NCI-H2171 (cell line): ENCODE data around the gene ANXA3.

ENCODE experiments used
- DNase-seq: peaks from one replicate; lab custom pipeline; 2025; lab: John Stamatoyannopoulos, UW

Gene ANXA3

GRCh38 chr4:78644744-78645330, 93.3 kb downstream of the ANXA3 start:
- no peak for DNase-seq

- no peak for DNase-seq
These were observed 94.5 kb downstream of the ANXA3 start for GRCh38 chr4:78645853-78646757.

DNA sequence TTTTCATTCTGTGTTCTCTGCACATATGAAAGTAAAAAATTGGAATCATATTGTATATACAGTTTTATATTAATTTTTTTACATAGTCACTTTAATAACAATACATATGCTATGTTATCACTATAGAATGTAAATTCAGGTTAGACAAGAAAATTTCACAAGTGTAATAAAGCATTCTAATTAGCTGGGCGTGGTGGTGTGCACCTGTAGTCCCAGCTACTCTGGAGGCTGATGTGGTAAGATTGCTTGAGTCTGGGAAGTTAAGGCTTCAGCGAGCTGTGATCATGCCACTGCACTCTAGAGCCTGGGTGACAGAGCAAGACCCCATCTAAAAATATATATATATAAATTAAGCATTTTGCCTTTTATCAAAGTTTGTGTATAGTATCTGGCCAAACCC, 95.7 kb downstream of the ANXA3 start:
- no peak for DNase-seq

DNA sequence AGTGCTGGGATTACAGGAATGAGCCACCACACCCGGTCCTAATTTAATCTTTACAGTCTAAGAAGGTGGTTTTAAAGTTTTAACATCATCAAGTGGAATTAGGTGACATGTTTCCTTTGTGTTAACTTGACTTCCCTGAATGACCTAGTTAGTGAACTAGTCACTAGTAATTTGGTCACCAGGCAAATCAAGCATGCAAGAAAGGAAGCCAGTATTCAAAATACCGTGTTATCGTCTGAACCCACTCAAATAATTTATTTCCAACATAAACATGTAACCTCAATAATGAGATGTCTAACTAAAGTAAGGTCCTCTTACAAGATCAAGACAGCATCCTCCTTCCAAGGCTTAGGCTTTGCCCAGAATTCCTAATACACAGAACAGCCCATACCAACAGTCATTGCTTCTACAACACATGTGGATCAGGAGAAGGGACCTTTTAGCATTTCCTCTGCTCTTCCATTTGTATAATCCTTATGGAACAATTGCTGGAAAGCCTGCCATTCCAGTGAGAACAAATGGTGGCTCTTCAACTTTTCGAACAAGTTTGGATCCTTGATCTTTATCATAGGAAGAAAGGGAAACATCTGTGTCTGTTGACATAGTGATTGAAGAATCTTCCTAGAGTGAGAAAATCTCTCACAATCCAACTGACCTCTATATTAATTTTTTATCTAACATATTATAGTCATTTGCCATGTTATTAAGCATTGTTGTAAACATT, 97.2 kb downstream of the ANXA3 start:
- no peak for DNase-seq

- no peak for DNase-seq
These were observed 98.8 kb downstream of the ANXA3 start for GRCh38 chr4:78650106-78651024.

DNA sequence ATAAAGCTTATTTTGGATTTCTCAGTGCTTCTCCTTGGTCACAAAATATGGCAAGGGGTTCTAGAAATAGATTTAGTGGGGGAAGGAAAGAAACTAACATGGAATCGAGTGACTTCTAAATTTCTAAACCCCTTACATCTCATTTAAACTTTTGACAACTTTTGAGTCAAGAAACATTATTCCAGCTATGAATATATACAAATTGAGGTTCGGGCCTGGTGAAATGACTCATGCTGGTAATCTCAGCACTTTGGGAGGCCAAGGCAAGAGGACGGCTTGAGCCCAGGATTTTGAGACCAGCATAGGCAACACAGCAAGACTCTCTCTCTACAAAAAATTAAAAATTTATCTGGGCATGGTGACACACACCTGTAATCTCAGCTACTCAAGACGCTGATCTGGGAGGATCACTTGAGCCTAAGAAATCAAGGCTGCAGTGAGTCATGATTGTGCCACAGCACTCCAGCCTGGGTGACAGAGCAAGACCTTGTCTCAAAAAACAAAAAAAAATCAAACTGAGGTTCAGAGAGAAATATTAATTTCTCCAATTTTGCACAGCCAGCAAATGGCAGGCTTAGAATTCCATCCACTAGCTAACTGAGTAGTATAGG, 99.8 kb downstream of the ANXA3 start:
- no peak for DNase-seq

DNA sequence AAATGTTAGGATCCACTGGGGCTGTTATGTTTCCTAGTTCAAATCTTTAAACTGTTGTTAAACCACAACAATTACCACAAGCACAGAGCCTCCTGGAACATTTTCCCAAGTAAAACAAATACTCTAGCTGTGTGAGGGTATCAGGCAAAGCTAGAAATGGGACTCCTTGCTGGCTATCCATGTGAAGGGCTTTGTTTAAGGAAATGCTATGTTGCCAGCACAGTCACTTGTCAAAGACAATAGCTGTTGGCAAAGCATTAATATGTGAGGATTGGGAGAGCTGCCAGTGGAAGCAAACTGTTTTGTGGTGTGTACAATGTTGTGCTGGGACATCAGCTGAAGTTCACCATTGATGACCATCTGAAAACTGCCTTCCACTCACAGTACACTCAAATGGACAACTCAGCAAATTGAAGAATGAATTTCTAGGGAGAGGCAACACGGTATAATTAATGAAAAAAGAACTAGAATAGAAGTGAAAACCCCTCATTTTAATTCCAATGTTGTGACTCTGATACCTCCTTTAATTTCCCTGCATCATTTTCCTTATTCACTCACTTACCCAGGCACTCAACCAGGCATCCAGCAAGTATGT, 100.8 kb downstream of the ANXA3 start:
- no peak for DNase-seq

DNA sequence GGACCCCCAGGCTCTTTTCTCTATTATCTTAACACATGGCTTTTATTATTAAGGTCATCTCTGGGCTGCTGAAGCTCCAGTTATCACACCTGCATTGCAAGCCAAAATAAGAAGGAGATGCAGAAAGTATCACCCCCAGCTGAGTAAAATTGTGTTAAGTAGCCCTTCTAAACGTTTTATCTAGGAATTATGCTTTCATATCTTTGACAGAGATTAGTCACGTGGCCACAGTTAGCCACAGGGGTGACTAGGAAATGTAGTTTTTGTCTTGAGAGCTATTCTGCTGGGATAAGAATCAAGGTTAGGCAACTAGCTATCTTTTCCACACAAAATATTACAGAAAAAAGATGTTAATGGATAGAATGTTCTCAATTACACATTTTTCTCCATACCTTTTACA, 102.1 kb downstream of the ANXA3 start:
- no peak for DNase-seq

DNA sequence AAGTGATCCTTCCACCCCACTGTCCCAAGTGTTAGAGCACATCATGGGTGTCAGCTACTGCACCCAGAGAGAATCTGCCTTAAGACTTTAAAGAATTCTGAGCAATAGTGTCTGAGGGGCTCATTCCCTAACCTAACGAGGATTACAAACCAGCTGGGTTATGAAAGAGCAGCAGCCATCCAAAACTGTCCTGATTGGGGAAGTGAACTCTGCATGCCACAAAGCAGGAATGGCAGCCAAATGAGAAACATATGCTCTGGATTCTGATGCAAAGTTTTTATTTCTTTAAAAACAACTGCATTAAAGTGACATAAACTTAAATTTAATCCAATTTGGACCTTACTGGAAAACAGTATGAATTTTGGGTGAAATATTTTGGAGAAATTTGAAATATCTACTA, 103.2 kb downstream of the ANXA3 start:
- no peak for DNase-seq

GRCh38 chr4:78656968-78657445, 105.4 kb downstream of the ANXA3 start:
- no peak for DNase-seq

DNA sequence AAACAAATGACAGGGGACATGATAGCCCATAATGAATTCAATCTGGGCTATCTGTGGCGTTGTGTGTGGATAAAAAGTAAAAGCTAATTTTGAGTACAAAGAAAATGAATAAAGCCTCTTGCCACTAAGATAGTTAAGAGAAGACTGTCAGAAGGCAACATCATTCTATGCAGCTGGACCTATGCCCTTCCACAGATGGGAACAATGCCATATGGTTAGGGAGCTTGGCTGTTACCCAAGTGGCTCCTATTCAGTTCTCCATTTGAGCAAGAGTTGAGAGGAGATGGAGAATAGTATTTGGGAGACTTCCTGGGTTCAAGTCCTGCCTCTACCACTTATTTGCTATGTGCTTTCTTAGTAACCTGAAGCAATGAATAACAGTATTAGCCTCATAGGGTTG, 107.7 kb downstream of the ANXA3 start:
- no peak for DNase-seq

DNA sequence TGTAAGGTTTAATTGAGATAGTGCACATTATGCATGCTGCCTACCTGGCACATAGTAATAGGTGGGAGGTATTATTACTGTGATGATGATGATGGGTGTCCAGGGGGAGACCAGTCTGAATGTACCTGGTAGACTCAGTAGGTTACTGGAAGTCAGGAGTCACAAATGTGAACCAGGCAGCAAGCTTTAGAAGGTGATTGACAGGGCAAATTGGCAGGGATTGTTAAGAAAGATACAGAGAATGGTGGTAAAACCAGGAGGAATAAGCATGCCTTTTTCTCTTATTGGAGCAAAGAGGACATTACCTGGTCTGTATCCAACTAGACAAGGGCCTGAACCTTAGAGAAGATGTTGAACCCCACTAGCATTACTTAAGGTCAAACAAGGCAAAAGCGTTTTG, 108.1 kb downstream of the ANXA3 start:
- DNase-seq = no peak
